ENCODE results near the gene PPM1B. TPM values are rescaled to one million over a fixed set of nuclear protein-coding genes. Genes with fewer than 3 reads are reported as not detected.

The PPM1B gene
- total RNA-seq: 24.1 and 26.0 TPM in 2 replicates
- polyA plus RNA-seq: 6.7 and 8.0 TPM in 2 replicates
- polyA plus RNA-seq (2011; cell fraction: cytosol; rRNA removed): 9.8 and 11.6 TPM in 2 replicates
- 13.0 and 18.2 TPM in 2 replicates for polyA plus RNA-seq (2011; cell fraction: nucleus; rRNA removed)
- polyA plus RNA-seq (2012): 24.9 and 25.5 TPM in 2 replicates
- polyA minus RNA-seq: 40.6 and 46.7 TPM in 2 replicates
- polyA minus RNA-seq (2011; cell fraction: cytosol; rRNA and poly(A)+ RNA removed): 21.5 TPM
- 38.7 and 46.2 TPM in 2 replicates for polyA minus RNA-seq (2011; cell fraction: nucleus; rRNA and poly(A)+ RNA removed)
- percentile 87 among the genes with signal in this experiment for Bru-seq, nascent RNA
- BruChase-seq, experiment 1, labeled RNA remaining after a 6-hour chase: percentile 92 among the genes with signal in this experiment
- percentile 95 among the genes with signal in this experiment for BruChase-seq, experiment 2, labeled RNA remaining after a 2-hour chase
- long read RNA-seq, transcript PPM1B-204 (6 exons, 3,877 nt): minor isoform, 26 of 65 reads
- long read RNA-seq, transcript PPM1B-201 (6 exons, 2,606 nt): major isoform, 36 of 65 reads
- long read RNA-seq, partial matches to known transcripts: 1 of 65 reads
- long read RNA-seq, other reads (novel, unspliced or antisense): 2 of 65 reads

DNA sequence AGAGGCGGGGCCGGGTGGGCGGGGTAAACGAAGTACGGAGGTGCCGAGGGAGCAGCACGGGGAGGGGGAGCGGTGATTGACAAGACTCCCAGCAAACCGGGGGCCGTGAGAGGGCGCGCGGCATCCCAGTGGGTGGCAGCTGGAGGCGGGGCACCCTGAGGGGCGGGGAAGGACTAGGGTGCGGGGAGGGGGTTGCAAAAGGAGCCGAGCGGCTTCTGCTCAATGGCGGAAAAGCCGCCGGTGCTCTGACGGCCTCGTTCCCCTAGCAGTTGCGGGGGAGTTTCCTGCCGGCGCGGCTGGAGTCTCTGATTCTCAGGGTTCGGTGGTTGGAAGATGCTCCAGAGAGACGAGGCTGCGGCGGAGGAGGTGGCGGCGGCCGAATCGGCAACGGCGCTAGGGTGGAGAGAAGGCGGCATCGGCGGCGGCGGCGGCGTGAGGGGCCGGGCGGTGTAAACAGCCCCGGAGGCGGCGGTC, at the start of gene PPM1B:
Gene PPM1B, plus strand, starts transcription at position 195 of the 474 bp plus-strand sequence. CDS start 32,325 bp downstream, outside the sequence.
- intact Hi-C loops (cut with micrococcal nuclease): loop anchor here (1.0 to 2.0 kb wide), 6 partner anchors 65 to 784 kb away; partner anchors contain the start of genes CAMKMT and PREPL
- BruUV-seq (replicated peaks): no TSS peak

More for the DNA sequence above, at the start of gene PPM1B:
- DNase-seq (ENCODE audit: low read depth, low spot score): no peak
- Histone ChIP-seq H3K9me3 (replicated peaks; ENCODE audit: control insufficient read depth, insufficient read depth, low read length) (no peaks in the 10 kb centered on the region), H3K4me3 (replicated peaks in 1 of 3; ENCODE audit: insufficient read depth in 1 of 3, low read depth in 1 of 3, low read length in 3 of 3) (peak within 1 kb of the TSS; percentile 59 to 96 (median 86)), H3K4me1 (ENCODE audit: control insufficient read depth, extremely low read depth, insufficient read depth, low read length) (peaks cover 15% of the 10 kb centered on the region), H3K9me1 (replicated peaks; ENCODE audit: control insufficient read depth, extremely low read depth, insufficient read depth, low read length) (no peaks in the 10 kb centered on the region), H4K20me1 (replicated peaks; ENCODE audit: control insufficient read depth, extremely low read depth, insufficient read depth, low read length) (no peaks in the 10 kb centered on the region), H3K79me2 (ENCODE audit: control insufficient read depth, insufficient read depth, low read length) (peaks cover 40% of the 10 kb centered on the region), H3K27me3 (ENCODE audit: control insufficient read depth in 2 of 2, insufficient read depth in 2 of 2, low read length in 2 of 2) (peaks cover 0 to 5% of the 10 kb centered on the region in 2 experiments), H3K4me2 (ENCODE audit: insufficient read depth, low read length) (peak within 1 kb of the TSS; percentile 99), H3K36me3 (ENCODE audit: control insufficient read depth in 2 of 2, extremely low read depth in 1 of 2, insufficient read depth in 2 of 2, low read length in 2 of 2) (no peaks in the 10 kb centered on the region), H3K9ac (replicated peaks; ENCODE audit: extremely low read depth, insufficient read depth, low read length) (peak within 1 kb of the TSS; percentile 97), H3K27ac (ENCODE audit: insufficient read depth, low read depth, low read length) (peak within 1 kb of the TSS; percentile 97), H2AFZ (ENCODE audit: low read depth, low read length) (peak within 1 kb of the TSS; percentile 86)
- no peak for FAIRE-seq
- ChIA-PET CTCF (interaction anchor here (1.1 to 2.5 kb wide), 5 partner anchors 12 to 169 kb away, joined by 3 to 9 read pairs (median 4); no protein-coding TSS in a partner anchor), POLR2A (interaction anchor here (0.5 to 0.9 kb wide), 2 partner anchors 44 to 216 kb away, joined by 3 to 14 read pairs; no protein-coding TSS in a partner anchor)
- TF ChIP-seq POLR2A (IDR thresholded peaks at IDR 0.05; ENCODE audit: low read depth, low read length): peak; percentile 91
- TF ChIP-seq, protein P1, sequence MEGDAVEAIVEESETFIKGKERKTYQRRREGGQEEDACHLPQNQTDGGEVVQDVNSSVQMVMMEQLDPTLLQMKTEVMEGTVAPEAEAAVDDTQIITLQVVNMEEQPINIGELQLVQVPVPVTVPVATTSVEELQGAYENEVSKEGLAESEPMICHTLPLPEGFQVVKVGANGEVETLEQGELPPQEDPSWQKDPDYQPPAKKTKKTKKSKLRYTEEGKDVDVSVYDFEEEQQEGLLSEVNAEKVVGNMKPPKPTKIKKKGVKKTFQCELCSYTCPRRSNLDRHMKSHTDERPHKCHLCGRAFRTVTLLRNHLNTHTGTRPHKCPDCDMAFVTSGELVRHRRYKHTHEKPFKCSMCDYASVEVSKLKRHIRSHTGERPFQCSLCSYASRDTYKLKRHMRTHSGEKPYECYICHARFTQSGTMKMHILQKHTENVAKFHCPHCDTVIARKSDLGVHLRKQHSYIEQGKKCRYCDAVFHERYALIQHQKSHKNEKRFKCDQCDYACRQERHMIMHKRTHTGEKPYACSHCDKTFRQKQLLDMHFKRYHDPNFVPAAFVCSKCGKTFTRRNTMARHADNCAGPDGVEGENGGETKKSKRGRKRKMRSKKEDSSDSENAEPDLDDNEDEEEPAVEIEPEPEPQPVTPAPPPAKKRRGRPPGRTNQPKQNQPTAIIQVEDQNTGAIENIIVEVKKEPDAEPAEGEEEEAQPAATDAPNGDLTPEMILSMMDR (IDR thresholded peaks at IDR 0.05; ENCODE audit: extremely low read depth in 1 of 2, insufficient read depth in 1 of 2, low read depth in 1 of 2, low read length in 2 of 2): no peak
- TF ChIP-seq POLR2AphosphoS5 (IDR thresholded peaks at IDR 0.05; ENCODE audit: insufficient read depth, low read depth, low read length): peak; percentile 80
- TF ChIP-seq, protein P2, sequence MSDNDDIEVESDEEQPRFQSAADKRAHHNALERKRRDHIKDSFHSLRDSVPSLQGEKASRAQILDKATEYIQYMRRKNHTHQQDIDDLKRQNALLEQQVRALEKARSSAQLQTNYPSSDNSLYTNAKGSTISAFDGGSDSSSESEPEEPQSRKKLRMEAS (IDR thresholded peaks at IDR 0.05; ENCODE audit: insufficient read depth, insufficient read length): no peak
- dilution Hi-C loops (cut with MboI; ENCODE audit: extremely low pct_ligation_motif_present, low sequenced_read_pairs): no loop called here

All from endothelial cell of umbilical vein (primary cell).